Stomach (tissue), 4 donors: ENCODE data around the gene C5orf47.

ENCODE experiments used
- CTCF ChIP-seq, 7 experiments: fragments of 450-650 bp in 4 of 7; fragments of 200-600 bp in 3 of 7; sonication (generic) in 3 of 7; IDR thresholded peaks; one replicate each; pipeline ENCODE4 v1.5.1; 2016 to 2019; ENCODE audit warnings: antibody characterized with exemption in 7 of 7, control low read depth in 2 of 7, mild to moderate bottlenecking in 1 of 7
- POLR2A ChIP-seq, 4 donors: fragments of 450-650 bp; IDR thresholded peaks; one replicate each; pipeline ENCODE4 v1.6.1; 2016; ENCODE audit warnings: antibody characterized with exemption in 4 of 4, control low read depth in 2 of 4, mild to moderate bottlenecking in 1 of 4, moderate library complexity in 1 of 4
- POLR2AphosphoS5 ChIP-seq, 3 donors: sonication (generic); formaldehyde crosslinking; IDR thresholded peaks; one replicate each; pipeline ENCODE4 v1.6.1; 2016; ENCODE audit warnings: antibody characterized with exemption in 3 of 3

- no peak for TF ChIP-seq POLR2A (IDR thresholded peaks at IDR 0.05)
- TF ChIP-seq CTCF (IDR thresholded peaks at IDR 0.05) = no peak
- TF ChIP-seq POLR2AphosphoS5 (IDR thresholded peaks at IDR 0.05) = no peak
Measured at GRCh38 chr5:174022384-174023095, 33.6 kb downstream of the C5orf47 start.
